Measurements from ENCODE around the gene DOCK4. TPM values are rescaled to one million over a fixed set of nuclear protein-coding genes. Genes with fewer than 3 reads are reported as not detected.

The DOCK4 gene
- polyA plus RNA-seq, 1 donor (not counting 4 experiments of a cell fraction or from before 2014, with no cell fraction given): 13.9 TPM

DNA sequence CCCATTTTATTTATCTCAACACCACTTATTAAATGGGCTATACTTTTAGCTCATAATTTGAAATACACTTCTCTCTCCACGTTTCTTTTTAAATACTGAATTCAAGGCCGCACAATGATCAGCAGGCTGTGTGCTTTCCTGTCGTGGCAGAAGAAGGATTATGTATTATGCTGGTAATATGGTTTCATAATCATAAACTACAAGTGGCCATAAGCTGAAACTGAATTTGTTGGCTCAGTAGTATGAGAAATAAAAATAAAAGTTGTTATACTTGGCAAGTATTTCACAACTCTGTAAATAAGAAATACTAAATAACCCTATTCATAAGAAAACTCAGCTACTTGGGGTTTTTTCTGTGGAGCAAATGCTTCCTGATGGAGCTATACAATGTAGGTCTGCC is 313.6 kb downstream of the DOCK4 start:
- Histone ChIP-seq H3K9ac (ENCODE audit: control insufficient read depth, extremely low read depth, insufficient read depth, low read length) (no peak overlapping the region), H2AFZ (ENCODE audit: control insufficient read depth, low read length) (no peak overlapping the region), H3K79me2 (ENCODE audit: control insufficient read depth, insufficient read depth, low read length) (no peaks in the 10 kb centered on the region), H3K9me1 (ENCODE audit: control insufficient read depth, extremely low read depth, insufficient read depth, low read length) (no peaks in the 10 kb centered on the region), H3K9me3 (ENCODE audit: control insufficient read depth, low read depth, low read length) (no peaks in the 10 kb centered on the region), H3K27ac (ENCODE audit: control insufficient read depth, insufficient read depth, low read length) (no peak overlapping the region), H3K27me3 (ENCODE audit: control insufficient read depth, extremely low read depth, insufficient read depth, low read length) (no peaks in the 10 kb centered on the region), H4K20me1 (ENCODE audit: control insufficient read depth, extremely low read depth, insufficient read depth, low read length) (no peaks in the 10 kb centered on the region), H3K4me1 (ENCODE audit: control insufficient read depth, extremely low read depth, insufficient read depth, low read length) (no peaks in the 10 kb centered on the region), H3K4me2 (ENCODE audit: control insufficient read depth, extremely low read depth, insufficient read depth, low read depth, low read length) (no peak overlapping the region), H3K36me3 (ENCODE audit: control insufficient read depth in 2 of 2, extremely low read depth in 1 of 2, insufficient read depth in 2 of 2, low read length in 2 of 2) (no peaks in the 10 kb centered on the region), H3K4me3 (ENCODE audit: control insufficient read depth in 2 of 3, extremely low read depth in 1 of 3, insufficient read depth in 2 of 3, low read depth in 1 of 3, low read length in 3 of 3) (no peak overlapping the region)
- TF ChIP-seq, protein P1, sequence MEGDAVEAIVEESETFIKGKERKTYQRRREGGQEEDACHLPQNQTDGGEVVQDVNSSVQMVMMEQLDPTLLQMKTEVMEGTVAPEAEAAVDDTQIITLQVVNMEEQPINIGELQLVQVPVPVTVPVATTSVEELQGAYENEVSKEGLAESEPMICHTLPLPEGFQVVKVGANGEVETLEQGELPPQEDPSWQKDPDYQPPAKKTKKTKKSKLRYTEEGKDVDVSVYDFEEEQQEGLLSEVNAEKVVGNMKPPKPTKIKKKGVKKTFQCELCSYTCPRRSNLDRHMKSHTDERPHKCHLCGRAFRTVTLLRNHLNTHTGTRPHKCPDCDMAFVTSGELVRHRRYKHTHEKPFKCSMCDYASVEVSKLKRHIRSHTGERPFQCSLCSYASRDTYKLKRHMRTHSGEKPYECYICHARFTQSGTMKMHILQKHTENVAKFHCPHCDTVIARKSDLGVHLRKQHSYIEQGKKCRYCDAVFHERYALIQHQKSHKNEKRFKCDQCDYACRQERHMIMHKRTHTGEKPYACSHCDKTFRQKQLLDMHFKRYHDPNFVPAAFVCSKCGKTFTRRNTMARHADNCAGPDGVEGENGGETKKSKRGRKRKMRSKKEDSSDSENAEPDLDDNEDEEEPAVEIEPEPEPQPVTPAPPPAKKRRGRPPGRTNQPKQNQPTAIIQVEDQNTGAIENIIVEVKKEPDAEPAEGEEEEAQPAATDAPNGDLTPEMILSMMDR (optimal IDR thresholded peaks at IDR 0.05 in 1 of 3, IDR thresholded peaks at IDR 0.05 in 1 of 3, conservative IDR thresholded peaks at IDR 0.05 in 1 of 3; ENCODE audit: extremely low read depth in 1 of 3, insufficient read depth in 2 of 3, low read length in 3 of 3): no peak
- TF ChIP-seq EZH2 (IDR thresholded peaks at IDR 0.05; ENCODE audit: low read length): no peak
- DNase-seq (ENCODE audit: low read depth, low spot score) (no peak), FAIRE-seq (no peak)
- dilution Hi-C loops (cut with MboI; ENCODE audit: extremely low pct_ligation_motif_present, low sequenced_read_pairs): no loop called here

DNA sequence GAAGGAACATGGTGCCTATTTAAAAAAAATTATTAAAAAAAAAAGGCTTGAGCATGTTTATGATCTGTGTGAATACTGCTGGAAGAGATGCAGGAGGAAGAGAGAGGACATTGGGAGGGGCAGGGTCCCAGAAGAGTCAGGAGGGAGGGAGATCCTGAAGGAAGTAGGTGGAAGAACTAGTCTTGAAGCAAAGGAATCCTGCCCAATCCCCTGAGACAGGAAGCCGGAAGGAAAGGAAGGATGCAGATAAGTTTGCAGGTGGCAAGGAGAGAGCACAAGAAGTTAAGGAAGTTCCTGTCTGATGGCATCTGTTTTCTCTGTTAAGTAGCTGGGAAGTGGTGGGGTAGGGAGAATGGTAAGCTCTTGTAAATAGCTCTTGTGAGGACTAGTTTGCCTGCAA is 318.5 kb downstream of the DOCK4 start:
- FAIRE-seq: no peak
- H3K9me3 ChIP-seq (ENCODE audit: control insufficient read depth, low read depth, low read length): no peaks in the 10 kb centered on the region
- H3K9ac ChIP-seq (ENCODE audit: control insufficient read depth, extremely low read depth, insufficient read depth, low read length): no peak overlapping the region
- H3K4me2 ChIP-seq (ENCODE audit: control insufficient read depth, extremely low read depth, insufficient read depth, low read depth, low read length): no peak overlapping the region
- H3K4me1 ChIP-seq (ENCODE audit: control insufficient read depth, extremely low read depth, insufficient read depth, low read length): no peaks in the 10 kb centered on the region
- DNase-seq (ENCODE audit: low read depth, low spot score): no peak
- no peaks in the 10 kb centered on the region for H3K9me1 ChIP-seq (ENCODE audit: control insufficient read depth, extremely low read depth, insufficient read depth, low read length)
- H2AFZ ChIP-seq (ENCODE audit: control insufficient read depth, low read length): no peak overlapping the region
- H3K27ac ChIP-seq (ENCODE audit: control insufficient read depth, insufficient read depth, low read length): no peak overlapping the region
- TF ChIP-seq EZH2 (IDR thresholded peaks at IDR 0.05; ENCODE audit: low read length): no peak
- TF ChIP-seq, protein P1 (optimal IDR thresholded peaks at IDR 0.05 in 1 of 3, IDR thresholded peaks at IDR 0.05 in 1 of 3, conservative IDR thresholded peaks at IDR 0.05 in 1 of 3; ENCODE audit: extremely low read depth in 1 of 3, insufficient read depth in 2 of 3, low read length in 3 of 3): no peak
- H3K4me3 ChIP-seq (ENCODE audit: control insufficient read depth in 2 of 3, extremely low read depth in 1 of 3, insufficient read depth in 2 of 3, low read depth in 1 of 3, low read length in 3 of 3): no peak overlapping the region
- H4K20me1 ChIP-seq (ENCODE audit: control insufficient read depth, extremely low read depth, insufficient read depth, low read length): no peaks in the 10 kb centered on the region
- H3K27me3 ChIP-seq (ENCODE audit: control insufficient read depth, extremely low read depth, insufficient read depth, low read length): no peaks in the 10 kb centered on the region
- dilution Hi-C loops (cut with MboI; ENCODE audit: extremely low pct_ligation_motif_present, low sequenced_read_pairs): no loop called here
- H3K36me3 ChIP-seq (ENCODE audit: control insufficient read depth in 2 of 2, extremely low read depth in 1 of 2, insufficient read depth in 2 of 2, low read length in 2 of 2): peaks cover 0 to 5% of the 10 kb centered on the region in 2 experiments
- no peaks in the 10 kb centered on the region for H3K79me2 ChIP-seq (ENCODE audit: control insufficient read depth, insufficient read depth, low read length)
